ENCODE data around the gene DNAJC4. TPM values are rescaled to one million over a fixed set of nuclear protein-coding genes. Genes with fewer than 3 reads are reported as not detected.

DNAJC4 gene
- total and polyA plus RNA-seq, 11 donors, result 31.2 to 123 (median 47.2) TPM

DNA sequence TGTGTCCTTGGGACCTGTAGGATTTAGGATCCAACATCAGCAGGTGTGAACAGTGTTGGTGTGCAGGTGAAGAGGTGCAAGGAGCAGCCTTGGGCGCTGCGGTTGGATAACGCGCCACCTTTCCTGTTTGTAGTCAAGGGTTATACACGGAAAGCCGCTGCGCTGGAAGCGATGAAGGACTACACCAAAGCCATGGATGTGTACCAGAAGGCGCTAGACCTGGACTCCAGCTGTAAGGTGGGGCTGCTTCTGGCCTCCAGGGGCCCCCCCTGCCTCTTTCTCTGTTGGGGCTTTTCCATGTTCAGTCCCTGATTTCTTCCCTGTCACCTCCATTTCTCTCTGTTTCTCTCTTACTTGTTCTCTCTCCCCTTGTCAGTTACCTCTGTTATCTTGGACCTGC is 27.4 kb upstream of the DNAJC4 start:
- peak in 2 of 5 donors; percentile 18 to 24 for DNase-seq
- intact Hi-C loops (cut with DNase I), result loop anchor here in 6 of 10 donors (5.0 kb wide), 2 partner anchors 99 to 154 kb away; partner anchors contain the start of genes CATSPERZ (in 5 of the 6) and RPS6KA4 (in 1 of the 6)
- no peak for ATAC-seq
- no peak overlapping the region for H3K27ac ChIP-seq
- WGBS, 4 donors, result 87 to 96% (median 94%) methylated on average over 9 of the region's 9 CpGs
- H3K4me1 ChIP-seq, result peaks cover 0 to 33% (median 23%) of the 10 kb centered on the region in 12 donors
- no peaks in the 10 kb centered on the region for H3K27me3 ChIP-seq
- peaks cover 0 to 73% (median 67%) of the 10 kb centered on the region in 9 donors for H3K36me3 ChIP-seq
- H3K9me3 ChIP-seq, result no peaks in the 10 kb centered on the region
- H3K4me3 ChIP-seq, result no peak overlapping the region
- TF ChIP-seq, protein P1, sequence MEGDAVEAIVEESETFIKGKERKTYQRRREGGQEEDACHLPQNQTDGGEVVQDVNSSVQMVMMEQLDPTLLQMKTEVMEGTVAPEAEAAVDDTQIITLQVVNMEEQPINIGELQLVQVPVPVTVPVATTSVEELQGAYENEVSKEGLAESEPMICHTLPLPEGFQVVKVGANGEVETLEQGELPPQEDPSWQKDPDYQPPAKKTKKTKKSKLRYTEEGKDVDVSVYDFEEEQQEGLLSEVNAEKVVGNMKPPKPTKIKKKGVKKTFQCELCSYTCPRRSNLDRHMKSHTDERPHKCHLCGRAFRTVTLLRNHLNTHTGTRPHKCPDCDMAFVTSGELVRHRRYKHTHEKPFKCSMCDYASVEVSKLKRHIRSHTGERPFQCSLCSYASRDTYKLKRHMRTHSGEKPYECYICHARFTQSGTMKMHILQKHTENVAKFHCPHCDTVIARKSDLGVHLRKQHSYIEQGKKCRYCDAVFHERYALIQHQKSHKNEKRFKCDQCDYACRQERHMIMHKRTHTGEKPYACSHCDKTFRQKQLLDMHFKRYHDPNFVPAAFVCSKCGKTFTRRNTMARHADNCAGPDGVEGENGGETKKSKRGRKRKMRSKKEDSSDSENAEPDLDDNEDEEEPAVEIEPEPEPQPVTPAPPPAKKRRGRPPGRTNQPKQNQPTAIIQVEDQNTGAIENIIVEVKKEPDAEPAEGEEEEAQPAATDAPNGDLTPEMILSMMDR (IDR thresholded peaks at IDR 0.05), result no peak
- TF ChIP-seq POLR2A (IDR thresholded peaks at IDR 0.05), result no peak

GRCh38 chr11:64203421-64204079 is 26.8 kb upstream of the DNAJC4 start:
- 92 to 93% (median 93%) methylated on average over 27 of the region's 27 CpGs for WGBS, 4 donors
- no peak overlapping the region for H3K4me3 ChIP-seq
- H3K27ac ChIP-seq, result no peak overlapping the region
- DNase-seq (peak in 2 of 5 donors; percentile 26 to 44), ATAC-seq (no peak)
- no peaks in the 10 kb centered on the region for H3K9me3 ChIP-seq
- intact Hi-C loops (cut with DNase I), result loop anchor here (1.0 to 5.0 kb wide), 7 partner anchors 96 to 154 kb away; partner anchors contain the start of genes CATSPERZ (in 6 of the 10), ESRRA (in 1 of the 10) and RPS6KA4 (in 1 of the 10)
- no peaks in the 10 kb centered on the region for H3K27me3 ChIP-seq
- H3K36me3 ChIP-seq, result peaks cover 0 to 69% (median 61%) of the 10 kb centered on the region in 9 donors
- peaks cover 0 to 39% (median 25%) of the 10 kb centered on the region in 12 donors for H3K4me1 ChIP-seq
- TF ChIP-seq POLR2A (IDR thresholded peaks at IDR 0.05), result no peak
- TF ChIP-seq, protein P1 (IDR thresholded peaks at IDR 0.05), result no peak

GRCh38 chr11:64204080-64204440 is 26.3 kb upstream of the DNAJC4 start:
- Histone ChIP-seq H3K27ac (peak overlapping the region in 1 of 12 donors; percentile 44), H3K27me3 (no peaks in the 10 kb centered on the region), H3K4me3 (no peak overlapping the region), H3K4me1 (peaks cover 0 to 44% (median 27%) of the 10 kb centered on the region in 12 donors), H3K36me3 (peaks cover 0 to 69% (median 56%) of the 10 kb centered on the region in 9 donors), H3K9me3 (no peaks in the 10 kb centered on the region)
- TF ChIP-seq POLR2A (IDR thresholded peaks at IDR 0.05), result no peak
- TF ChIP-seq, protein P1 (IDR thresholded peaks at IDR 0.05), result no peak
- intact Hi-C loops (cut with DNase I), result loop anchor here (1.0 to 5.0 kb wide), 7 partner anchors 95 to 153 kb away; partner anchors contain the start of genes CATSPERZ (in 6 of the 10), ESRRA (in 1 of the 10) and RPS6KA4 (in 1 of the 10)
- ATAC-seq, result no peak
- WGBS, 4 donors, result 86 to 89% (median 87%) methylated on average over 16 of the region's 16 CpGs
- peak in 2 of 5 donors; percentile 17 to 48 for DNase-seq

- H3K4me3 ChIP-seq, result no peak overlapping the region
- TF ChIP-seq POLR2A (IDR thresholded peaks at IDR 0.05), result no peak
- TF ChIP-seq, protein P1 (IDR thresholded peaks at IDR 0.05), result peak; percentile 55 to 84 (median 68)
- no peaks in the 10 kb centered on the region for H3K9me3 ChIP-seq
- peaks cover 0 to 70% (median 51%) of the 10 kb centered on the region in 9 donors for H3K36me3 ChIP-seq
- ATAC-seq (peak; percentile 48 to 65 (median 57)), DNase-seq (peak; percentile 83 to 91 (median 85))
- H3K27me3 ChIP-seq, result no peaks in the 10 kb centered on the region
- peaks cover 0 to 47% (median 27%) of the 10 kb centered on the region in 12 donors for H3K4me1 ChIP-seq
- 43 to 45% (median 44%) methylated on average over 7 of the region's 7 CpGs for WGBS, 4 donors
- peak overlapping the region in 2 of 12 donors; percentile 44 to 98 for H3K27ac ChIP-seq
- intact Hi-C loops (cut with DNase I), result loop anchor here (1.0 to 5.0 kb wide), 7 partner anchors 95 to 153 kb away; partner anchors contain the start of genes CATSPERZ (in 6 of the 10), ESRRA (in 1 of the 10) and RPS6KA4 (in 1 of the 10)
These were observed 25.8 kb upstream of the DNAJC4 start for GRCh38 chr11:64204464-64204989.

Measured in heart left ventricle (tissue), 16 donors.